K562 (cell line): ENCODE measurements around the gene PRRC2B. TPM values are rescaled to one million over a fixed set of nuclear protein-coding genes. Genes with fewer than 3 reads are reported as not detected.

ENCODE experiments used
- ATAC-seq: fragments of 200-7000 bp; cut with Tn5 transposase; 3 replicates; pipeline ENCODE4 v1.9.1; 2020; ENCODE audit warnings: moderate library complexity
- BruUV-seq: library from RNA; stranded (reverse); fragments of 400-500 nt; replicated peaks from 2 replicates; lab custom pipeline; 2021; lab: Mats Ljungman, UMichigan
- CTCF ChIA-PET: fragments of 300-600 bp; formaldehyde crosslinking; extraction: SDS; loops from one replicate; lab custom pipeline; 2021; ENCODE audit warnings: low intra/inter-chr PET ratio; lab: Yijun Ruan, JAX
- POLR2A ChIA-PET: fragments of 300-600, 350-650 bp; sonication (Branson Sonifier 250); formaldehyde crosslinking; extraction: SDS; loops from one replicate; lab custom pipeline; 2021; ENCODE audit warnings: antibody characterized with exemption, inconsistent platforms; lab: Yijun Ruan, JAX
- DNase-seq, 4 experiments: peaks; one replicate each; pipeline versions ENCODE4 v3.0.0 to v3.0.0-alpha.2; 2011 to 2018; ENCODE audit warnings: low spot score in 3 of 4, mixed read lengths in 3 of 4; ENCODE audit errors: extremely low read depth in 1 of 4
- FAIRE-seq: peaks from 2 replicates; lab custom pipeline; 2011; peaks lifted over from hg19 to GRCh38; lab: Jason Lieb, UNC
- H2AFZ ChIP-seq: 2 replicates; pipeline ENCODE4 v1.6.0; 2011; ENCODE audit warnings: low read depth, low read length, control low read depth, inconsistent platforms
- H3K27ac ChIP-seq: fragments of 200-600 bp; 3 replicates; pipeline ENCODE4 v1.8.0; 2011; ENCODE audit warnings: low read depth, mild to moderate bottlenecking, control low read depth, inconsistent platforms, low read length, moderate library complexity, mixed read lengths; ENCODE audit errors: extremely low read depth
- H3K27me3 ChIP-seq, 2 experiments: fragments of 300-600 bp in 1 of 2; 2 replicates in 1 of 2; 3 replicates in 1 of 2; pipeline versions ENCODE4 v1.6.0 to v1.8.0; 2011; ENCODE audit warnings: inconsistent platforms in 2 of 2, low read length in 2 of 2, mild to moderate bottlenecking in 1 of 2, mixed read lengths in 1 of 2, moderate library complexity in 1 of 2; ENCODE audit not compliant: control insufficient read depth in 2 of 2, insufficient read depth in 2 of 2
- H3K36me3 ChIP-seq: fragments of 300-600 bp; 3 replicates; pipeline ENCODE4 v1.8.0; 2011; ENCODE audit warnings: mild to moderate bottlenecking, low read length, inconsistent platforms; ENCODE audit not compliant: control insufficient read depth, insufficient read depth
- H3K4me1 ChIP-seq, 2 experiments: fragments of 200-600 bp in 1 of 2; replicated peaks in 1 of 2; 2 replicates in 1 of 2; 3 replicates in 1 of 2; pipeline versions ENCODE4 v1.5.1 to v1.8.0; 2011; ENCODE audit warnings: inconsistent platforms in 2 of 2, low read length in 2 of 2, mild to moderate bottlenecking in 1 of 2, mixed read lengths in 1 of 2, moderate library complexity in 1 of 2; ENCODE audit not compliant: control insufficient read depth in 2 of 2, insufficient read depth in 2 of 2
- H3K4me2 ChIP-seq: 2 replicates; pipeline ENCODE4 v1.6.1; 2011; ENCODE audit warnings: low read length, control low read depth, inconsistent platforms, mixed read lengths; ENCODE audit not compliant: insufficient read depth
- H3K4me3 ChIP-seq: fragments of 200-600 bp; sonication (generic), shearing (Covaris generic); 2 replicates; pipeline ENCODE4 v1.5.1; 2016; ENCODE audit warnings: control low read depth, inconsistent platforms
- H3K79me2 ChIP-seq: fragments of 200-600 bp; 3 replicates; pipeline ENCODE4 v1.8.0; 2011; ENCODE audit warnings: low read length, inconsistent platforms; ENCODE audit not compliant: control insufficient read depth, insufficient read depth
- H3K9ac ChIP-seq, 2 experiments: 2 replicates each; pipeline versions ENCODE4 v1.6.0 to v1.6.1; 2011; ENCODE audit warnings: low read depth in 2 of 2, low read length in 2 of 2, control low read depth in 1 of 2, inconsistent platforms in 1 of 2, mild to moderate bottlenecking in 1 of 2, mixed read lengths in 1 of 2; ENCODE audit not compliant: insufficient read depth in 1 of 2
- H3K9me1 ChIP-seq: one replicate; pipeline ENCODE4 v1.6.0; 2011; ENCODE audit warnings: inconsistent platforms, mild to moderate bottlenecking, low read length, moderate library complexity; ENCODE audit not compliant: control insufficient read depth, insufficient read depth
- H3K9me3 ChIP-seq: replicated peaks from 2 replicates; pipeline ENCODE4 v1.5.1; 2011; ENCODE audit warnings: low read depth, low read length, inconsistent platforms; ENCODE audit not compliant: control insufficient read depth, insufficient read depth
- H4K20me1 ChIP-seq: replicated peaks from 2 replicates; pipeline ENCODE4 v1.6.1; 2011; ENCODE audit warnings: low read length, inconsistent platforms, mixed read lengths; ENCODE audit not compliant: control insufficient read depth, insufficient read depth
- DACH1 ChIP-seq: fragments of 450-650 bp; IDR thresholded peaks from 2 replicates; pipeline ENCODE4 v1.6.1; 2018; ENCODE audit not compliant: partially characterized antibody
- GABPB1 ChIP-seq: sonication (generic); formaldehyde crosslinking; IDR thresholded peaks from 2 replicates; pipeline ENCODE4 v1.8.0; 2022; ENCODE audit warnings: mild to moderate bottlenecking, missing genetic modification reagents
- NR2C2 ChIP-seq, 2 experiments: fragments of 200-800 bp in 1 of 2; sonication (Bioruptor generic) in 1 of 2; sonication (generic) in 1 of 2; formaldehyde crosslinking in 1 of 2; IDR thresholded peaks; 2 replicates each; pipeline versions ENCODE4 v1.6.1 to v1.8.0; 2016 to 2022; ENCODE audit warnings: mild to moderate bottlenecking in 1 of 2, missing compliant biosample characterization in 1 of 2, missing genetic modification characterization in 1 of 2, missing genetic modification reagents in 1 of 2
- RBM25 ChIP-seq: fragments of 200-400 bp; formaldehyde crosslinking; IDR thresholded peaks from 2 replicates; pipeline ENCODE4 v1.6.1; 2018; ENCODE audit warnings: low read length, low read depth, moderate library complexity; ENCODE audit not compliant: severe bottlenecking
- WGBS: fragments of 100-300 bp; shearing (Covaris generic); methylation state at CpG from one replicate; pipeline ENCODE4 v1.1.6; 2016; ENCODE audit warnings: low coverage, mixed read lengths; ENCODE audit not compliant: insufficient coverage; ENCODE audit errors: missing lambda C conversion rate; 5-methylcytosine and 5-hydroxymethylcytosine counted together
- in situ Hi-C: fragments of 300-500 bp; cut with MboI; formaldehyde crosslinking; loops from 4 replicates; pipeline ENCODE4 v1.15.0; 2018; ENCODE audit warnings: inconsistent platforms, mixed read lengths
- intact Hi-C: fragments of 100-400 bp; cut with micrococcal nuclease; formaldehyde crosslinking; loops from 2 replicates; pipeline ENCODE4 v1.14.2; 2022
- polyA plus RNA-seq, 8 experiments: library from polyadenylated mRNA; depleted of rRNA in 4 of 8; stranded (reverse) in 5 of 8; unstranded in 3 of 8; fragments of >200 nt; fragmentation: Nextera tagmentation in 2 of 8; fragmentation: Illumina TruSeq in 1 of 8; extraction: Ambion mirVana in 2 of 8; extraction: Trizol in 1 of 8; gene quantifications; 2 replicates each; pipeline versions ENCODE4 v1.2.1 to v1.2.3, GENCODE V29; 2011 to 2014; ENCODE audit warnings: inconsistent platforms in 1 of 8, missing spikeins in 1 of 8
- total RNA-seq, 7 experiments: library from RNA; depleted of rRNA in 6 of 7; stranded (reverse); fragments of >200 nt in 6 of 7; fragmentation: Illumina TruSeq in 2 of 7; extraction: Trizol in 2 of 7; gene quantifications; 2 replicates each; pipeline versions ENCODE4 v1.2.1 to v1.2.3, GENCODE V29; 2011 to 2021; ENCODE audit warnings: low replicate concordance in 1 of 7
- TF ChIP-seq, protein P1 (sequence below): IDR thresholded peaks from 2 replicates; pipeline ENCODE4 v1.6.1; 2011; ENCODE audit not compliant: insufficient read length; ENCODE audit errors: extremely low read depth

Gene PRRC2B
- total and polyA plus RNA-seq, 9 of the 15 experiments (the other 6 are each of a cell fraction or from before 2014, with no cell fraction given): 0.34 to 125 (median 30.9) TPM

DNA sequence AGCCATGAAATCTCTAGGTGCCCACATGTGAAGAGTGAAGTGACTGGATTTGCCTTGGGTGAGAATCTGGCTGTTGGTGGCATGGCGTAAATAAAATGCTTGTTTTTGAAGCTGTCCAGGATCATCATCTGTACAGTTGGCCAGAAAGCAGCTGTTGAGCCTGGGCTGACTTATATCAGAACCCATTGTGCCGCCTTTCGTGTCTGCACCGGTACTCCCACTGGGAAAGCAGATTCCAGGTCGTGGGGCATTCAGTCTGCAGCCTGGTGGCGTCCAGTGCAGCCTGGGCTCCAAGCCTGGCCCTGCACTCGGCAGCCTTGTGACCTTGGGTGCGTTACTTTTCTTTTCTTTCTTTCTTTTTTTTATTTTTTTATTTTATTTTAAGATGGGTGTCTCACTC is 27.8 kb downstream of the PRRC2B start:
- no peak for ATAC-seq
- Histone ChIP-seq H3K4me1 (peaks cover 18 to 26% of the 10 kb centered on the region in 2 experiments; a peak in 4 of 5 replicates), H4K20me1 (peaks cover 51% of the 10 kb centered on the region), H3K36me3 (peaks cover 63% of the 10 kb centered on the region), H3K27me3 (no peaks in the 10 kb centered on the region), H3K27ac (no peak overlapping the region), H3K79me2 (peaks cover 100% of the 10 kb centered on the region), H3K4me3 (no peak overlapping the region), H3K4me2 (no peak overlapping the region), H3K9me3 (no peaks in the 10 kb centered on the region), H3K9ac (no peak overlapping the region), H3K9me1 (peaks cover 8% of the 10 kb centered on the region), H2AFZ (no peak overlapping the region)
- BruUV-seq: no TSS peak
- no peak for TF ChIP-seq GABPB1 (CRISPR knock-in tag)
- no peak for TF ChIP-seq DACH1
- TF ChIP-seq RBM25: no peak
- TF ChIP-seq, protein P1, sequence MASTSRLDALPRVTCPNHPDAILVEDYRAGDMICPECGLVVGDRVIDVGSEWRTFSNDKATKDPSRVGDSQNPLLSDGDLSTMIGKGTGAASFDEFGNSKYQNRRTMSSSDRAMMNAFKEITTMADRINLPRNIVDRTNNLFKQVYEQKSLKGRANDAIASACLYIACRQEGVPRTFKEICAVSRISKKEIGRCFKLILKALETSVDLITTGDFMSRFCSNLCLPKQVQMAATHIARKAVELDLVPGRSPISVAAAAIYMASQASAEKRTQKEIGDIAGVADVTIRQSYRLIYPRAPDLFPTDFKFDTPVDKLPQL: no peak
- TF ChIP-seq NR2C2 (CRISPR knock-in tag; IDR thresholded peaks at IDR 0.05): no peak
- TF ChIP-seq NR2C2 (tag; IDR thresholded peaks at IDR 0.05): no peak
- in situ Hi-C loops: no loop called here
- 87% methylated on average over 7 of the region's 8 CpGs for WGBS
- no peak for FAIRE-seq
- intact Hi-C loops: no loop called here
- ChIA-PET CTCF (no interaction called here), POLR2A (no interaction called here)
- DNase-seq: no peak
